Kidney (tissue), 14 donors: ENCODE data around the gene SEMA5A. TPM values are rescaled to one million over a fixed set of nuclear protein-coding genes. Genes with fewer than 3 reads are reported as not detected.

Source experiments
- DNase-seq, 5 donors: peaks; one replicate each; pipeline ENCODE4 v3.0.0-alpha.2; 2013 to 2020
- FAIRE-seq: peaks from 2 replicates; lab custom pipeline; 2012; peaks lifted over from hg19 to GRCh38; lab: Jason Lieb, UNC
- H3K27ac ChIP-seq, 2 donors: one replicate each; pipeline ENCODE4 v1.7.0; 2013; ENCODE audit warnings: low read depth in 2 of 2, low read length in 2 of 2, inconsistent platforms in 1 of 2
- H3K27me3 ChIP-seq: one replicate; pipeline ENCODE4 v1.7.1; 2013; ENCODE audit warnings: low read length, inconsistent platforms; ENCODE audit not compliant: control insufficient read depth, insufficient read depth
- H3K36me3 ChIP-seq, 3 donors: one replicate each; pipeline versions ENCODE4 v1.7.0 to v1.7.1; 2013; ENCODE audit warnings: low read length in 3 of 3, control low read depth in 1 of 3, inconsistent platforms in 1 of 3; ENCODE audit not compliant: insufficient read depth in 3 of 3, control insufficient read depth in 2 of 3
- H3K4me1 ChIP-seq, 3 donors: one replicate each; pipeline versions ENCODE4 v1.7.0 to v1.7.1; 2013; ENCODE audit warnings: low read length in 3 of 3, inconsistent platforms in 1 of 3, low read depth in 1 of 3; ENCODE audit not compliant: control insufficient read depth in 2 of 3, insufficient read depth in 2 of 3
- H3K4me3 ChIP-seq, 3 donors: one replicate each; pipeline versions ENCODE4 v1.7.0 to v1.8.1; 2013; ENCODE audit warnings: low read length in 3 of 3, control low read depth in 1 of 3, inconsistent platforms in 1 of 3
- H3K9ac ChIP-seq, 3 donors: one replicate each; pipeline versions ENCODE4 v1.7.0 to v1.7.1; 2013; ENCODE audit warnings: low read length in 3 of 3, control low read depth in 1 of 3, inconsistent platforms in 1 of 3
- H3K9me3 ChIP-seq, 3 donors: one replicate each; pipeline versions ENCODE4 v1.7.0 to v1.7.1; 2013; ENCODE audit warnings: low read length in 3 of 3, control low read depth in 1 of 3, inconsistent platforms in 1 of 3; ENCODE audit not compliant: control insufficient read depth in 2 of 3, insufficient read depth in 1 of 3
- CTCF ChIP-seq: IDR thresholded peaks from 3 replicates; pipeline ENCODE4 v1.5.1; 2012; ENCODE audit warnings: mild to moderate bottlenecking, moderate library complexity, borderline replicate concordance; ENCODE audit not compliant: insufficient read depth; ENCODE audit errors: extremely low read depth
- intact Hi-C: fragments of 100-400 bp; cut with DNase I; formaldehyde crosslinking; loops from one replicate; pipeline ENCODE4 v1.11.1; 2022
- polyA plus RNA-seq: library from polyadenylated mRNA; stranded (reverse); fragments of 350-450 nt; fragmentation: Illumina TruSeq; extraction: RNeasy Lipid Tissue Mini Kit (QIAGEN cat#74804); gene quantifications from one replicate; pipeline ENCODE4 v1.2.3, GENCODE V29; 2014; ENCODE audit warnings: low read depth, low replicate concordance; ENCODE audit not compliant: insufficient read depth
- total RNA-seq: library from RNA; stranded (reverse); fragmentation: NEBNext Ultra II Directional; extraction: Animal tissue kit (Norgen Biotek cat#: 25700); gene quantifications from one replicate; pipeline ENCODE4 v1.2.1, GENCODE V29; 2021
- donor health status: control.
- donor health status: control.
- donor health status: control.
- donor health status: control.
- donor health status: control.
- donor health status: DM: yes; HTN: yes; CAD: no.
- donor health status: Normal renal cell carcinoma (clear cell type).

SEMA5A gene
- total and polyA plus RNA-seq, 2 donors from 2014 or later = 7.9 to 23.3 TPM

DNA sequence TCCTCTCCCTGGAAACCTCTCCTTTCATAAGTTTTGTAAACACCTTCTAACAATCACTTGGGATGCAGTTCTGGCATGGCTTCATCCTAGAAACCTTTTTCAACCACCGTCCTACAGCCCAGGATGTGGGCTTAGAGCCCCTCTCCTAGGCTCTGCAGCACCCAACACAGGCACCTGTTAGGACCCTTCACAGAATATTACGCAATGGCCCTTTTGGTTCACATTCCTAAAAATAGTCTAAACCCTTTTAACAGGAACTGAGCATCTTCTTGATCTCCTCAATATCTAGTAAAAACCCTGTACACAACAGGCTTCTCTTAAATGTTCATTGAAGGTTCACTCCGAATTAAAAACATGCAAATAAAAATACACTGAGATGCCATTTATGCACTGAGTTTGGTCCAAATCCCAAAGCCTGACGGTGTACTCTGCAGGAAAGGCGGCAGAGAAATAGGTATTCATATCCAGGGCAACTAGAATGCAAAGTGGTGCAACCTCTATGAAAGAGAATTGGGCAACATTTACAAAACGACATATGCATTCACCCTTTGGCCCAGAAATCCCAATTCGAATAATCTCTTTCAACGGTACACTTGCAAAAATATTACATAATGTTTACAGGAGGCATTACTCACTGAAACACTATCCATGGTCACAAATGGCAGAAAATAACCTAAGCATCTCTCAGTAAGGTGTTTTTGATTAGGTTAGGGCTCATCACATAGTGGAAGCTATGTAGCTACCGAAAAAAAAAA, 169.3 kb downstream of the SEMA5A start:
- Histone ChIP-seq H3K27ac (no peak overlapping the region), H3K27me3 (no peaks in the 10 kb centered on the region), H3K9me3 (no peaks in the 10 kb centered on the region), H3K36me3 (no peaks in the 10 kb centered on the region), H3K4me3 (no peak overlapping the region), H3K9ac (no peak overlapping the region), H3K4me1 (peaks cover 0 to 3% (median 0%) of the 10 kb centered on the region in 3 donors)
- no peak for TF ChIP-seq CTCF
- FAIRE-seq = no peak
- intact Hi-C loops = no loop called here
- no peak for DNase-seq

DNA sequence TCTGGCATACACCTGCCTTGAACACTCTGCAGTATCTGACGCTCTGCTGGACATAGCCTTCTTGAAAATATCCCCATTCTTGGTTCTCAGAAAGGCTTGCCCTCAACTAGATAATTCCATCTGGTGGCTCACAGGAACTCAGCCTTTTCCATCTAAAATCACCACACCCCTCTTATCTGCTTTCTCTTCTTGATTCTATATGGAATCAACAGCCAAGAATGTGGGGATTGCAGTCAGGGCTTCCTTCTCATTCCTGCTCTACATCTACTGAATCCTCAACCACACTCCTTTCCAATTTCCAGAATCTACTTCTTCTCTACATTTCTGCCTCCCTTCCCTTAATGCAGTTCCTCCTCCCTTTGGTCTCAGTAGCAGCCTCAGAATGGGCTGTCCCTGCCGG, 170.1 kb downstream of the SEMA5A start:
- no peak for DNase-seq

DNA sequence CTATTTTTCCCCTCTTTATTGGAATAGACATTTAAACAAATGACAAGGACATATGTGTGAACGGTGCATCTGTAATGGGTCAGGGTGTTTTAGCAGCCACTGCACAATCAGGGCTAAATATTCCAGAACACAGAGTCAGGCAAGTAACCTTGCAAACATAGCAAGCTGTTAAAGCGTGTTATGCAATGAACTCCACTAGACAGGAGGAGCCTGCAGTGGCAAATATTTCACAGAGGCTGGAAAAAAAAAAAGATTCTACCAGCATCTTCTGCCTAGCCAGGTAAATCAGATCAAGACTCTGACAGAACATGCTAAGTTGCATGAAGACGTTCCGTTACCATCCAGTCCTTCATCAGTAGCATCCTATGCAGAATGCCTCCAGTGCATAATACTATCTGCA, 171.8 kb downstream of the SEMA5A start:
- TF ChIP-seq CTCF = no peak
- Histone ChIP-seq H3K36me3 (no peaks in the 10 kb centered on the region), H3K9ac (no peak overlapping the region), H3K27ac (no peak overlapping the region), H3K9me3 (no peaks in the 10 kb centered on the region), H3K4me1 (peaks cover 0 to 3% (median 0%) of the 10 kb centered on the region in 3 donors), H3K4me3 (no peak overlapping the region), H3K27me3 (no peaks in the 10 kb centered on the region)
- DNase-seq (no peak), FAIRE-seq (no peak)
- intact Hi-C loops = no loop called here

More for the DNA sequence above, 170.1 kb downstream of the SEMA5A start:
- Histone ChIP-seq H3K27me3 (no peaks in the 10 kb centered on the region), H3K27ac (no peak overlapping the region), H3K4me3 (no peak overlapping the region), H3K9ac (no peak overlapping the region), H3K36me3 (no peaks in the 10 kb centered on the region), H3K9me3 (no peaks in the 10 kb centered on the region), H3K4me1 (peaks cover 0 to 3% (median 0%) of the 10 kb centered on the region in 3 donors)
- no peak for FAIRE-seq
- intact Hi-C loops = no loop called here
- no peak for TF ChIP-seq CTCF
